SK-N-SH (cell line): Measurements from ENCODE around the gene LYL1. TPM values are rescaled to one million over a fixed set of nuclear protein-coding genes. Genes with fewer than 3 reads are reported as not detected.

Experiments used
- CTCF ChIA-PET: fragments of 300-600, 350-600 bp; formaldehyde crosslinking; extraction: SDS; loops from one replicate; lab custom pipeline; 2021; lab: Yijun Ruan, JAX
- POLR2A ChIA-PET: fragments of 350-600 bp; sonication (Branson Sonifier 250); formaldehyde crosslinking; extraction: SDS; loops from one replicate; lab custom pipeline; 2020; ENCODE audit warnings: antibody characterized with exemption, inconsistent platforms; lab: Yijun Ruan, JAX
- DNase-seq: peaks from one replicate; pipeline ENCODE4 v3.0.0; 2012
- H2AFZ ChIP-seq: fragments of 200-600 bp; sonication (generic); 2 replicates; pipeline ENCODE4 v1.8.1; 2016; ENCODE audit warnings: antibody characterized with exemption, mild to moderate bottlenecking, low read depth
- H3F3A ChIP-seq: fragments of 200-600 bp; sonication (generic); replicated peaks from 2 replicates; pipeline ENCODE3; 2016; ENCODE audit warnings: antibody characterized with exemption, mild to moderate bottlenecking; ENCODE audit not compliant: insufficient read depth
- H3K27ac ChIP-seq, 2 experiments: fragments of 200-500 bp in 1 of 2; fragments of 200-600 bp in 1 of 2; sonication (Bioruptor generic) in 1 of 2; sonication (generic), shearing (Covaris generic) in 1 of 2; 2 replicates each; pipeline versions ENCODE4 v1.5.1 to v1.6.1; 2014 to 2016; ENCODE audit warnings: low read depth in 2 of 2, inconsistent platforms in 1 of 2, low read length in 1 of 2, mild to moderate bottlenecking in 1 of 2, mixed read lengths in 1 of 2
- H3K27me3 ChIP-seq: fragments of 200-600 bp; sonication (generic), shearing (Covaris generic); 2 replicates; pipeline ENCODE4 v1.6.1; 2016; ENCODE audit warnings: mixed run types; ENCODE audit not compliant: insufficient read depth
- H3K36me3 ChIP-seq, 2 experiments: fragments of 200-500 bp in 1 of 2; fragments of 200-600 bp in 1 of 2; sonication (Bioruptor generic) in 1 of 2; sonication (generic) in 1 of 2; replicated peaks in 1 of 2; 2 replicates each; pipeline versions ENCODE3 to v1.5.1; 2014 to 2016; ENCODE audit warnings: low read length in 1 of 2, mild to moderate bottlenecking in 1 of 2; ENCODE audit not compliant: insufficient read depth in 2 of 2, control insufficient read depth in 1 of 2
- H3K4me1 ChIP-seq, 2 experiments: fragments of 200-500 bp in 1 of 2; fragments of 200-600 bp in 1 of 2; sonication (Bioruptor generic) in 1 of 2; sonication (generic), shearing (Covaris generic) in 1 of 2; 2 replicates each; pipeline versions ENCODE4 v1.5.1 to v1.6.1; 2014 to 2016; ENCODE audit warnings: low read depth in 1 of 2, low read length in 1 of 2, mixed run types in 1 of 2; ENCODE audit not compliant: insufficient read depth in 2 of 2, control insufficient read depth in 1 of 2
- H3K4me2 ChIP-seq: fragments of 200-600 bp; sonication (generic), shearing (Covaris generic); 2 replicates; pipeline ENCODE4 v1.6.1; 2017; ENCODE audit warnings: mixed run types
- H3K4me3 ChIP-seq, 2 experiments: fragments of 200-500 bp in 1 of 2; fragments of 200-600 bp in 1 of 2; sonication (Bioruptor generic) in 1 of 2; sonication (generic), shearing (Covaris generic) in 1 of 2; 2 replicates each; pipeline versions ENCODE4 v1.5.1 to v1.8.1; 2014 to 2016; ENCODE audit warnings: low read depth in 2 of 2, inconsistent platforms in 1 of 2, low read length in 1 of 2, mild to moderate bottlenecking in 1 of 2, mixed read lengths in 1 of 2, moderate library complexity in 1 of 2
- H3K79me2 ChIP-seq: fragments of 200-600 bp; sonication (generic); 2 replicates; pipeline ENCODE4 v1.8.1; 2017; ENCODE audit warnings: mild to moderate bottlenecking; ENCODE audit not compliant: insufficient read depth
- H3K9ac ChIP-seq: fragments of 200-600 bp; sonication (generic); 2 replicates; pipeline ENCODE4 v1.6.1; 2017; ENCODE audit warnings: mixed run types
- H3K9me2 ChIP-seq: fragments of 200-600 bp; sonication (generic); 2 replicates; pipeline ENCODE4 v1.6.1; 2017; ENCODE audit warnings: mixed run types
- H3K9me3 ChIP-seq: fragments of 200-600 bp; sonication (generic); 2 replicates; pipeline ENCODE4 v1.6.1; 2017; ENCODE audit warnings: mixed run types, mild to moderate bottlenecking, moderate library complexity
- H4K20me1 ChIP-seq: fragments of 200-600 bp; sonication (generic); 2 replicates; pipeline ENCODE4 v1.6.1; 2017; ENCODE audit warnings: mild to moderate bottlenecking, mixed run types; ENCODE audit not compliant: insufficient read depth
- CHD2 ChIP-seq: fragments of 150-350 bp; IDR thresholded peaks from 2 replicates; pipeline ENCODE4 v1.6.1; 2018; ENCODE audit warnings: low read length; ENCODE audit not compliant: partially characterized antibody
- CTCF ChIP-seq: fragments of 200-600 bp; sonication (generic); IDR thresholded peaks from 2 replicates; pipeline ENCODE4 v1.6.1; 2017; ENCODE audit warnings: antibody characterized with exemption, mild to moderate bottlenecking, moderate library complexity
- ELF1 ChIP-seq: IDR thresholded peaks from 2 replicates; pipeline ENCODE4 v1.4.0; 2012
- EP300 ChIP-seq, 2 experiments: IDR thresholded peaks; 2 replicates each; pipeline versions ENCODE4 v1.4.0 to v1.6.1; 2012; ENCODE audit warnings: borderline replicate concordance in 1 of 2, low read depth in 1 of 2, low read length in 1 of 2
- EZH2phosphoT487 ChIP-seq: fragments of 200-600 bp; sonication (generic); IDR thresholded peaks from 2 replicates; pipeline ENCODE4 v1.6.1; 2017; ENCODE audit warnings: low read depth, mixed run types, mild to moderate bottlenecking, antibody characterized with exemption, moderate library complexity, borderline replicate concordance
- FOSL2 ChIP-seq: IDR thresholded peaks from 2 replicates; pipeline ENCODE4 v1.4.0; 2012; ENCODE audit warnings: low read depth, mild to moderate bottlenecking, moderate library complexity, borderline replicate concordance
- FOXJ3 ChIP-seq: sonication (generic); formaldehyde crosslinking; IDR thresholded peaks from 2 replicates; pipeline ENCODE4 v1.5.1; 2020; ENCODE audit warnings: mild to moderate bottlenecking, missing genetic modification reagents
- GABPA ChIP-seq: IDR thresholded peaks from 2 replicates; pipeline ENCODE4 v1.4.0; 2012; ENCODE audit warnings: low read depth, mild to moderate bottlenecking
- GATA2 ChIP-seq: sonication (generic); formaldehyde crosslinking; IDR thresholded peaks from 2 replicates; pipeline ENCODE4 v1.5.0; 2020; ENCODE audit warnings: mild to moderate bottlenecking, missing genetic modification reagents
- MEF2A ChIP-seq: IDR thresholded peaks from 2 replicates; pipeline ENCODE4 v1.4.0; 2012; ENCODE audit warnings: low read depth, borderline replicate concordance
- MXI1 ChIP-seq: IDR thresholded peaks from 2 replicates; pipeline ENCODE4 v1.6.1; 2012; ENCODE audit warnings: mild to moderate bottlenecking, low read depth, low read length, improper control_type of control experiment
- NFIC ChIP-seq: IDR thresholded peaks from 2 replicates; pipeline ENCODE4 v1.4.0; 2012; ENCODE audit warnings: borderline replicate concordance
- POLR2AphosphoS5 ChIP-seq: IDR thresholded peaks from 2 replicates; pipeline ENCODE4 v1.6.1; 2012; ENCODE audit warnings: low read depth, low read length
- RAD21 ChIP-seq: IDR thresholded peaks from 2 replicates; pipeline ENCODE4 v1.6.1; 2012; ENCODE audit warnings: mild to moderate bottlenecking, low read length
- RFX5 ChIP-seq: IDR thresholded peaks from 2 replicates; pipeline ENCODE4 v1.6.1; 2012; ENCODE audit warnings: mild to moderate bottlenecking, improper control_type of control experiment, low read length
- SMC3 ChIP-seq: IDR thresholded peaks from 2 replicates; pipeline ENCODE4 v1.6.1; 2012; ENCODE audit warnings: low read depth, low read length, improper control_type of control experiment
- TCF12 ChIP-seq: IDR thresholded peaks from 2 replicates; pipeline ENCODE4 v1.4.0; 2012
- USF2 ChIP-seq: fragments of 150-350 bp; IDR thresholded peaks from 2 replicates; pipeline ENCODE4 v1.6.1; 2017; ENCODE audit warnings: antibody characterized with exemption, low read length, low read depth, borderline replicate concordance
- YY1 ChIP-seq: IDR thresholded peaks from 2 replicates; pipeline ENCODE4 v1.4.0; 2012; ENCODE audit warnings: low read depth, mild to moderate bottlenecking
- ZBTB33 ChIP-seq: IDR thresholded peaks from 2 replicates; pipeline ENCODE4 v1.4.0; 2012; ENCODE audit warnings: low read depth, borderline replicate concordance
- WGBS: methylation state at CpG from one replicate; pipeline ENCODE4 v1.1.6; 2017; ENCODE audit warnings: low lambda C conversion rate; 5-methylcytosine and 5-hydroxymethylcytosine counted together
- polyA plus RNA-seq, 3 experiments: library from polyadenylated mRNA; depleted of rRNA; stranded (reverse); fragments of >200 nt; gene quantifications; 2 replicates each; pipeline ENCODE4 v1.2.3, GENCODE V29; 2012

The LYL1 gene
- polyA plus RNA-seq, 1 of the 3 experiments (the other 2 are of a cell fraction), result 2.2 TPM

- Histone ChIP-seq H3K9me2 (no peaks in the 10 kb centered on the region), H3K4me3 (no peak overlapping the region), H3K27ac (peak overlapping the region; percentile 42 to 91; a peak in 3 of 4 replicates), H3K79me2 (no peaks in the 10 kb centered on the region), H3K9ac (no peak overlapping the region), H3F3A (no peaks in the 10 kb centered on the region), H3K36me3 (peaks cover 13 to 35% of the 10 kb centered on the region in 2 experiments), H3K27me3 (no peaks in the 10 kb centered on the region), H3K4me2 (peak overlapping the region; percentile 41; the same call in 1 of the 2 replicates), H2AFZ (no peak overlapping the region), H3K4me1 (peaks cover 10 to 56% of the 10 kb centered on the region in 2 experiments; a peak in 3 of 4 replicates), H3K9me3 (no peaks in the 10 kb centered on the region), H4K20me1 (no peaks in the 10 kb centered on the region)
- POLR2A ChIA-PET, result interaction anchor here (2.0 to 2.4 kb wide), 2 partner anchors 13 to 24 kb away, joined by 5 to 9 read pairs; no protein-coding TSS in a partner anchor
- WGBS, result 72% methylated on average over 7 of the region's 12 CpGs
- DNase-seq, result no peak
- TF ChIP-seq SMC3 (no peak), NFIC (no peak), MXI1 (no peak), EP300 (IDR thresholded peaks at IDR 0.05; ENCODE audit: borderline replicate concordance in 1 of 2, low read depth in 1 of 2, low read length in 1 of 2) (no peak), FOXJ3 (CRISPR knock-in tag) (no peak), POLR2AphosphoS5 (no peak), ELF1 (no peak), MEF2A (no peak), RAD21 (no peak), USF2 (no peak), CTCF (no peak), RFX5 (no peak)
- CTCF ChIA-PET, result interaction anchor here (0.9 to 35.2 kb wide), 10 partner anchors 9 to 114 kb away, joined by 3 to 506 read pairs (median 15); no protein-coding TSS in a partner anchor
Observed at GRCh38 chr19:13078897-13079541, 23.6 kb downstream of the LYL1 start.

- WGBS, result 92% methylated on average over 2 of the region's 10 CpGs
- Histone ChIP-seq H3K4me3 (no peak overlapping the region), H3K36me3 (peaks cover 13 to 36% of the 10 kb centered on the region in 2 experiments), H3K4me1 (peaks cover 10 to 56% of the 10 kb centered on the region in 2 experiments; a peak in 3 of 4 replicates), H3K27me3 (no peaks in the 10 kb centered on the region), H3K9me2 (no peaks in the 10 kb centered on the region), H3K79me2 (no peaks in the 10 kb centered on the region), H3K9ac (no peak overlapping the region), H3F3A (no peaks in the 10 kb centered on the region), H4K20me1 (no peaks in the 10 kb centered on the region), H3K4me2 (no peak overlapping the region), H3K9me3 (no peaks in the 10 kb centered on the region), H3K27ac (peak overlapping the region in 1 of 2 experiments; percentile 91; a peak in 2 of 4 replicates), H2AFZ (no peak overlapping the region)
- POLR2A ChIA-PET, result interaction anchor here (2.0 to 2.4 kb wide), 2 partner anchors 13 to 23 kb away, joined by 5 to 9 read pairs; no protein-coding TSS in a partner anchor
- CTCF ChIA-PET, result interaction anchor here (0.7 to 35.2 kb wide), 11 partner anchors 8 to 196 kb away, joined by 3 to 506 read pairs (median 6); no protein-coding TSS in a partner anchor
- DNase-seq, result no peak
- no peak for TF ChIP-seq ZBTB33
- TF ChIP-seq MXI1, result no peak
- TF ChIP-seq MEF2A, result no peak
- TF ChIP-seq GABPA, result no peak
- no peak for TF ChIP-seq ELF1
- no peak for TF ChIP-seq USF2
- TF ChIP-seq CHD2, result no peak
- TF ChIP-seq RAD21, result no peak
- TF ChIP-seq FOSL2, result no peak
- TF ChIP-seq TCF12, result no peak
- TF ChIP-seq GATA2 (CRISPR knock-in tag), result no peak
- TF ChIP-seq NFIC, result no peak
- TF ChIP-seq YY1, result no peak
- no peak for TF ChIP-seq EZH2phosphoT487
Observed at GRCh38 chr19:13078381-13078780, 24.3 kb downstream of the LYL1 start.
